Sigmoid colon (tissue), 4 donors: ENCODE results near the gene CELA1.

Experiments
- CTCF ChIP-seq, 4 experiments: fragments of 450-650 bp in 3 of 4; fragments of 200-600 bp in 1 of 4; IDR thresholded peaks; one replicate each; pipeline ENCODE4 v1.5.1; 2016 to 2019; ENCODE audit warnings: antibody characterized with exemption in 4 of 4, mild to moderate bottlenecking in 3 of 4, moderate library complexity in 2 of 4
- EP300 ChIP-seq, 4 donors: sonication (generic); formaldehyde crosslinking; IDR thresholded peaks; one replicate each; pipeline ENCODE4 v1.6.1; 2017; ENCODE audit warnings: antibody characterized with exemption in 4 of 4
- POLR2AphosphoS5 ChIP-seq, 4 donors: sonication (generic); formaldehyde crosslinking; IDR thresholded peaks; one replicate each; pipeline ENCODE4 v1.6.1; 2017; ENCODE audit warnings: antibody characterized with exemption in 4 of 4

- TF ChIP-seq CTCF (IDR thresholded peaks at IDR 0.05) (no peak), EP300 (IDR thresholded peaks at IDR 0.05) (no peak), POLR2AphosphoS5 (IDR thresholded peaks at IDR 0.05) (no peak)
Measured at GRCh38 chr12:51362747-51363342, 16.4 kb upstream of the CELA1 start.
